Parathyroid adenoma (tissue), 2 donors: ENCODE data around the gene NCOR1.

ENCODE experiments used
- H2AFZ ChIP-seq: fragments of 300-600 bp; sonication (generic); one replicate; pipeline ENCODE4 v1.7.0; 2017; ENCODE audit warnings: antibody characterized with exemption, mild to moderate bottlenecking
- H3K27ac ChIP-seq: fragments of 300-600 bp; sonication (generic); one replicate; pipeline ENCODE4 v1.7.0; 2017
- H3K27me3 ChIP-seq: fragments of 300-600 bp; sonication (generic); one replicate; pipeline ENCODE4 v1.7.0; 2017; ENCODE audit warnings: low read length; ENCODE audit not compliant: control insufficient read depth, insufficient read depth
- H3K36me3 ChIP-seq: fragments of 300-600 bp; sonication (generic); one replicate; pipeline ENCODE4 v1.7.0; 2017; ENCODE audit warnings: low read length; ENCODE audit not compliant: control insufficient read depth, insufficient read depth
- H3K4me1 ChIP-seq: fragments of 300-600 bp; sonication (generic); one replicate; pipeline ENCODE4 v1.7.0; 2017; ENCODE audit warnings: control low read depth
- H3K4me2 ChIP-seq: fragments of 300-600 bp; sonication (generic); one replicate; pipeline ENCODE4 v1.7.0; 2017; ENCODE audit warnings: low read length
- H3K4me3 ChIP-seq: fragments of 300-600 bp; sonication (generic); one replicate; pipeline ENCODE4 v1.7.0; 2017; ENCODE audit warnings: low read depth, low read length
- H3K79me2 ChIP-seq: fragments of 300-600 bp; sonication (generic); one replicate; pipeline ENCODE4 v1.7.0; 2017; ENCODE audit warnings: control low read depth
- H3K9ac ChIP-seq: fragments of 300-600 bp; sonication (generic); one replicate; pipeline ENCODE4 v1.7.0; 2017; ENCODE audit warnings: mild to moderate bottlenecking
- H3K9me3 ChIP-seq: fragments of 300-600 bp; sonication (generic); one replicate; pipeline ENCODE4 v1.7.0; 2017; ENCODE audit warnings: low read length; ENCODE audit not compliant: control insufficient read depth
- CTCF ChIP-seq: fragments of 300-600 bp; sonication (generic); IDR thresholded peaks from one replicate; pipeline ENCODE4 v1.7.0; 2017; ENCODE audit warnings: antibody characterized with exemption, mild to moderate bottlenecking
- donor health status: primary hyperparathyroidism.

Gene NCOR1

GRCh38 chr17:16013943-16014407 is 201.4 kb downstream of the NCOR1 start:
- no peaks in the 10 kb centered on the region for H3K27me3 ChIP-seq
- peak; percentile 46 for TF ChIP-seq CTCF
- no peak overlapping the region for H2AFZ ChIP-seq
- peaks cover 9% of the 10 kb centered on the region for H3K79me2 ChIP-seq
- no peaks in the 10 kb centered on the region for H3K36me3 ChIP-seq
- no peak overlapping the region for H3K4me3 ChIP-seq
- no peaks in the 10 kb centered on the region for H3K4me1 ChIP-seq
- no peak overlapping the region for H3K27ac ChIP-seq
- H3K9me3 ChIP-seq = no peaks in the 10 kb centered on the region
- no peak overlapping the region for H3K9ac ChIP-seq
- no peak overlapping the region for H3K4me2 ChIP-seq

- Histone ChIP-seq H3K27me3 (no peaks in the 10 kb centered on the region), H3K79me2 (peaks cover 10% of the 10 kb centered on the region), H3K4me1 (no peaks in the 10 kb centered on the region), H3K9me3 (no peaks in the 10 kb centered on the region), H3K4me3 (no peak overlapping the region), H2AFZ (no peak overlapping the region), H3K4me2 (no peak overlapping the region), H3K36me3 (no peaks in the 10 kb centered on the region), H3K9ac (no peak overlapping the region), H3K27ac (no peak overlapping the region)
- TF ChIP-seq CTCF = no peak
Measured at GRCh38 chr17:16007439-16007838, 207.9 kb downstream of the NCOR1 start.

- Histone ChIP-seq H2AFZ (no peak overlapping the region), H3K9ac (no peak overlapping the region), H3K4me2 (no peak overlapping the region), H3K9me3 (no peaks in the 10 kb centered on the region), H3K27me3 (no peaks in the 10 kb centered on the region), H3K4me1 (no peaks in the 10 kb centered on the region), H3K36me3 (no peaks in the 10 kb centered on the region), H3K79me2 (peaks cover 20% of the 10 kb centered on the region), H3K27ac (no peak overlapping the region), H3K4me3 (no peak overlapping the region)
- TF ChIP-seq CTCF = no peak
Measured at GRCh38 chr17:16005636-16006035, 209.7 kb downstream of the NCOR1 start.

GRCh38 chr17:16003841-16004240 is 211.5 kb downstream of the NCOR1 start:
- Histone ChIP-seq H3K79me2 (peaks cover 20% of the 10 kb centered on the region), H3K9me3 (no peaks in the 10 kb centered on the region), H3K27ac (peak overlapping the region; percentile 5), H3K4me2 (no peak overlapping the region), H3K4me3 (no peak overlapping the region), H3K27me3 (no peaks in the 10 kb centered on the region), H2AFZ (no peak overlapping the region), H3K36me3 (no peaks in the 10 kb centered on the region), H3K9ac (no peak overlapping the region), H3K4me1 (no peaks in the 10 kb centered on the region)
- TF ChIP-seq CTCF = no peak

- Histone ChIP-seq H3K9me3 (no peaks in the 10 kb centered on the region), H3K4me2 (no peak overlapping the region), H3K4me3 (no peak overlapping the region), H3K27me3 (no peaks in the 10 kb centered on the region), H3K79me2 (peaks cover 20% of the 10 kb centered on the region), H3K27ac (no peak overlapping the region), H3K9ac (no peak overlapping the region), H3K4me1 (no peaks in the 10 kb centered on the region), H3K36me3 (no peaks in the 10 kb centered on the region), H2AFZ (no peak overlapping the region)
- no peak for TF ChIP-seq CTCF
Measured at GRCh38 chr17:16002708-16003260, 212.6 kb downstream of the NCOR1 start.
